Measurements from ENCODE around the gene IRF7. TPM values are rescaled to one million over a fixed set of nuclear protein-coding genes. Genes with fewer than 3 reads are reported as not detected.

The IRF7 gene
- total and polyA plus RNA-seq, 9 of the 15 experiments (the other 6 are each of a cell fraction or from before 2014, with no cell fraction given): 0.27 to 7.6 (median 1.8) TPM

DNA sequence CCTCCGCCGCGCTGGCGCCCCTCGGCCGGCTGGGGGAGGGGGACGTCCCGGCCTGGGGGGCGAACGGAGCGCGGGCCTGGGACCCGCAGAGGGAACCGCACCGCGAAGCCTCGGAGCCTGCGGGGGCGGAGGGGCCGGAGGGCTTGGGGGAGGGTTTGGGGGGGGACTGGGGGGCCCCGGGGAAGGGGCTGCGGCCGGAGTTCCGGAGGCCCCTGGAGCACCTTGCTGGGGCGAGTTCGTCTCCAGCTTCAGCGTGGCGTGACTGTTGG is 11.5 kb upstream of the IRF7 start (continued):
- no peak for TF ChIP-seq TCF7L2 (IDR thresholded peaks at IDR 0.05; ENCODE audit: low read depth, low read length)
- TF ChIP-seq, protein P1, sequence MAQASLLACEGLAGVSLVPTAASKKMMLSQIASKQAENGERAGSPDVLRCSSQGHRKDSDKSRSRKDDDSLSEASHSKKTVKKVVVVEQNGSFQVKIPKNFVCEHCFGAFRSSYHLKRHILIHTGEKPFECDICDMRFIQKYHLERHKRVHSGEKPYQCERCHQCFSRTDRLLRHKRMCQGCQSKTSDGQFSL (CRISPR knock-in tag; IDR thresholded peaks at IDR 0.05): no peak
- TF ChIP-seq, protein P1 (tag; IDR thresholded peaks at IDR 0.05): no peak
- no peak for TF ChIP-seq ZNF174 (CRISPR knock-in tag; IDR thresholded peaks at IDR 0.05)

DNA sequence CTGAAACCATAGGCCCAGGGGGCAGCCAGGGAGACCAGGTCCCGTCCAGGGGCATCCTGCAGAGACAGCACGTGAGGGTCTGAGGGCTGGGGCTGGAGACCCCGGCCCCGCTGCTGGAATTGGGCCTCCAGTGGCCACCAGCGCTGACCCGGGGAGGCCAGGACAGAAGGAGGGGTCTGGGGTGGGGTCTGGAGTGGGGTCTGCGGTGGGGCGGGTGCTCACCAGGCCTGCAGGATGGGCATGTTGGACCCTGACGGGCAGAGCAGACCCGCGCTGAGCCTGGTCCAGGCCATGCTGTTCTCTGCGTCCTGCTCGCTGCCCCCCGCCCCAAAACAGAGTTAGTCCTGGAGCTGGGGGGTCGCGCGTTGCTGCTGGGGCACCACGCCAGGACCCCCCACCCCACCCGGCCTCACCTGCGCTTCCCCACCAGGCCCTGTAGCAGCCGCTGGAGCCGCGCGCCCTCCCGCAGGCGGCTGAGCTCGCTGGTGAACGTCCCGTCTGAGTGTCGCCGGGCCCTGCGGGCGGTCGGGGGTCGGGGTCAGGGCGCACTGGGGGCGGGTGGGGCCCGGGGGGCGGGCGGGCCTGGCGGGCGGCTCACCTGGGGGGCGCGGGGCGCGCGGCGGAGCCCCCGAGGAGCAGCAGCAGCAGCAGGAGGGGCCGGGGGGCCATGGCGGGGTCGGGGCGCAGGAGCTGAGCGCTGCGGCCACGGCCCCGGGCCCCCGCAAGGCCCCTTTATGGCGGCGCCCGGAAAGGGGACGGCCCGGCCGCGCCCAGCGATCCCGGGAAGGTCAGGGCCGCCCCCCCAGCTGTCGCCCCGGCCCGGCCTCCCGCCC is 10.9 kb upstream of the IRF7 start, which contains the start of gene SCT:
Gene SCT, minus strand, starts transcription at position 707 of the 833 bp plus-strand sequence. Its CDS starts 38 bp downstream, at position 669.
- TF ChIP-seq MCM7 (IDR thresholded peaks at IDR 0.05): no peak
- TF ChIP-seq HOMEZ (CRISPR knock-in tag; IDR thresholded peaks at IDR 0.05): no peak
- TF ChIP-seq NUFIP1 (IDR thresholded peaks at IDR 0.05; ENCODE audit: partially characterized antibody): no peak
- peak; percentile 30; the same call in 1 of the 2 replicates for TF ChIP-seq ZBTB7A (IDR thresholded peaks at IDR 0.05; ENCODE audit: borderline replicate concordance, control insufficient read depth, low read depth, low read length)
- TF ChIP-seq HBP1 (CRISPR knock-in tag; IDR thresholded peaks at IDR 0.05): no peak
- peak; percentile 15; the same call in 1 of the 2 replicates for TF ChIP-seq ZBTB33 (CRISPR knock-in tag; IDR thresholded peaks at IDR 0.05)
- no peak for TF ChIP-seq BACH1 (tag; IDR thresholded peaks at IDR 0.05)
- peak; percentile 6; the same call in 1 of the 2 replicates for TF ChIP-seq POLR2G (IDR thresholded peaks at IDR 0.05; ENCODE audit: low read depth, low read length)
- 95% methylated on average over 4 of the region's 72 CpGs for WGBS (ENCODE audit: insufficient coverage, low coverage, missing lambda C conversion rate)
- no peak within 1 kb of the TSS for H3K27ac ChIP-seq (ENCODE audit: extremely low read depth, low read depth, low read length)
- H4K20me1 ChIP-seq (replicated peaks; ENCODE audit: control insufficient read depth, insufficient read depth, low read length): no peaks in the 10 kb centered on the region
- FAIRE-seq (no peak), ATAC-seq (no peak), DNase-seq (ENCODE audit: extremely low read depth in 1 of 4, low spot score in 3 of 4) (no peak)
- peaks cover 0 to 42% of the 10 kb centered on the region in 2 experiments; a peak in 2 of 5 replicates for H3K4me1 ChIP-seq (replicated peaks in 1 of 2; ENCODE audit: control insufficient read depth in 2 of 2, insufficient read depth in 2 of 2, low read length in 2 of 2)
- H3K9ac ChIP-seq (ENCODE audit: insufficient read depth in 1 of 2, low read depth in 2 of 2, low read length in 2 of 2): no peak within 1 kb of the TSS
- no peaks in the 10 kb centered on the region for H3K9me3 ChIP-seq (replicated peaks; ENCODE audit: control insufficient read depth, insufficient read depth, low read depth, low read length)
- no peaks in the 10 kb centered on the region for H3K9me1 ChIP-seq (ENCODE audit: control insufficient read depth, insufficient read depth, low read length)
- no peak within 1 kb of the TSS for H2AFZ ChIP-seq (ENCODE audit: low read depth, low read length)
- intact Hi-C loops (cut with micrococcal nuclease) (no loop called here), in situ Hi-C loops (cut with MboI) (no loop called here)
- H3K36me3 ChIP-seq (ENCODE audit: control insufficient read depth, insufficient read depth, low read length): peaks cover 12% of the 10 kb centered on the region; the same call in 1 of the 3 replicates
- no peak within 1 kb of the TSS for H3K4me3 ChIP-seq
- no TSS peak for BruUV-seq (replicated peaks)
- ChIA-PET CTCF (ENCODE audit: low intra/inter-chr PET ratio) (interaction anchor here (0.6 kb wide), 1 partner anchor 27 kb away, joined by 3 read pairs; no protein-coding TSS in a partner anchor), POLR2A (no interaction called here)
- H3K4me2 ChIP-seq (ENCODE audit: insufficient read depth, low read length): no peak within 1 kb of the TSS
- no peaks in the 10 kb centered on the region for H3K79me2 ChIP-seq (ENCODE audit: control insufficient read depth, insufficient read depth, low read length)
- H3K27me3 ChIP-seq (ENCODE audit: control insufficient read depth in 2 of 2, insufficient read depth in 2 of 2, low read length in 2 of 2): no peaks in the 10 kb centered on the region
